ENCODE measurements around the gene CIBAR2.

GRCh38 chr16:85079785-85080570 is 32.3 kb downstream of the CIBAR2 start:
- TF ChIP-seq CTCF (IDR thresholded peaks at IDR 0.05 in 8 of 11, conservative IDR thresholded peaks at IDR 0.05 in 3 of 11) (no peak), POLR2A (IDR thresholded peaks at IDR 0.05) (no peak), POLR2AphosphoS5 (IDR thresholded peaks at IDR 0.05) (no peak)
